Activated T-cell treated with anti-CD3 and anti-CD28 coated beads, Interleukin-2, amount 50 U/mL, for 72 hours (primary cell): Measurements from ENCODE around the gene GPR50. TPM values are rescaled to one million over a fixed set of nuclear protein-coding genes. Genes with fewer than 3 reads are reported as not detected.
A peak's percentile ranks its signal among the peaks of the same experiment; 100 is the strongest.

ENCODE experiments used
- ATAC-seq, 2 donors: fragments of 150-1000 bp; cut with Tn5 transposase; replicated peaks in 1 of 2; 2 replicates each; pipeline ENCODE4 v1.10.0; 2021; ENCODE audit warnings: moderate library complexity in 2 of 2, mild to moderate bottlenecking in 1 of 2
- DNase-seq, 2 donors: peaks; one replicate each; pipeline ENCODE4 v3.0.0; 2021 to 2022; ENCODE audit warnings: mixed read lengths in 1 of 2
- H3K27ac Mint-ChIP-seq: one replicate; pipeline ENCODE4 v1.8.0; 2022; ENCODE audit warnings: mild to moderate bottlenecking, moderate library complexity, mixed read lengths
- H3K27me3 Mint-ChIP-seq: one replicate; pipeline ENCODE4 v1.8.0; 2022; ENCODE audit warnings: low read depth, mixed read lengths
- H3K36me3 Mint-ChIP-seq, 2 donors: one replicate each; pipeline ENCODE4 v1.8.0; 2022; ENCODE audit warnings: mixed read lengths in 2 of 2, mild to moderate bottlenecking in 1 of 2; ENCODE audit not compliant: insufficient read depth in 2 of 2
- H3K4me1 Mint-ChIP-seq: one replicate; pipeline ENCODE4 v1.8.0; 2022; ENCODE audit warnings: low read depth, mixed read lengths
- H3K4me3 Mint-ChIP-seq, 2 donors: one replicate each; pipeline ENCODE4 v1.8.0; 2022; ENCODE audit warnings: mild to moderate bottlenecking in 2 of 2, mixed read lengths in 2 of 2, moderate library complexity in 2 of 2
- H3K9me3 Mint-ChIP-seq, 2 donors: one replicate each; pipeline ENCODE4 v1.8.0; 2022; ENCODE audit warnings: mixed read lengths in 2 of 2
- total RNA-seq, 2 donors: library from RNA; stranded (reverse); gene quantifications; one replicate each; pipeline ENCODE4 v1.2.3, GENCODE V29; 2022

The GPR50 gene
- total RNA-seq, result not detected

DNA sequence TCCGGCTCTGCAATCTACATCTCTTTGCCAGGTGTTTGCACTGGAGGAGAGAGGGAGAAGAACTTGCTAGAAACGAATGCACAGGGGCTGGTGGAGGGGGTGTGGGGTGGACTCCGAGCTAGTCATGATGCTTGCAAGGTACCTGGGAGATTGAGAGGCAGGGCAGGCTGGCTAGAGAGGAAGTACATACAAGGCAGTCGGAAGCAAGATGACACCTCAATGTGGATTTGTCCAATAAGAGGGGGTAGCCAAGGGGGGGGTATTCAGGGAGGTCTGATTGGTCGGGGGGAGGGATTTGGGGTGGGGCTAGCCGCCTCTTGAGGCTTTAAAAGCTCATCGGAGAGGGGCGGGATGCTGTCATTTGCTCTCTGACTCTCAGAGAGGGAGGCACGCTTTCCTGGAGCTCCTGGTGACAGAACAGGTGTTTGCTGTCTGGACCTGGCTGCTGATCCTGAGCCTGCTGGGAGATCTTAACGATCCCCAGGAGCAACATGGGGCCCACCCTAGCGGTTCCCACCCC lies at the start of gene GPR50:
TSS of gene GPR50 (plus strand) at position 354 of the 520 bp plus-strand sequence. CDS start at position 492, 138 bp downstream.
- Mint-ChIP-seq H3K4me3 (peak within 1 kb of the TSS in 1 of 2 donors; percentile 29), H3K36me3 (peaks cover 0 to 3% of the 10 kb centered on the region in 2 donors), H3K4me1 (peaks cover 9% of the 10 kb centered on the region), H3K27me3 (peaks cover 86% of the 10 kb centered on the region), H3K27ac (no peak within 1 kb of the TSS), H3K9me3 (peaks cover 0 to 2% of the 10 kb centered on the region in 2 donors)
- DNase-seq, result no peak
- ATAC-seq, result no peak

GRCh38 chrX:151132531-151132930 lies 43.9 kb upstream of the GPR50 start:
- H3K27me3 Mint-ChIP-seq, result peaks cover 19% of the 10 kb centered on the region
- no peaks in the 10 kb centered on the region for H3K36me3 Mint-ChIP-seq
- ATAC-seq (no peak), DNase-seq (no peak)
- no peak overlapping the region for H3K27ac Mint-ChIP-seq
- H3K9me3 Mint-ChIP-seq, result no peaks in the 10 kb centered on the region
- H3K4me1 Mint-ChIP-seq, result no peaks in the 10 kb centered on the region
- H3K4me3 Mint-ChIP-seq, result no peak overlapping the region

DNA sequence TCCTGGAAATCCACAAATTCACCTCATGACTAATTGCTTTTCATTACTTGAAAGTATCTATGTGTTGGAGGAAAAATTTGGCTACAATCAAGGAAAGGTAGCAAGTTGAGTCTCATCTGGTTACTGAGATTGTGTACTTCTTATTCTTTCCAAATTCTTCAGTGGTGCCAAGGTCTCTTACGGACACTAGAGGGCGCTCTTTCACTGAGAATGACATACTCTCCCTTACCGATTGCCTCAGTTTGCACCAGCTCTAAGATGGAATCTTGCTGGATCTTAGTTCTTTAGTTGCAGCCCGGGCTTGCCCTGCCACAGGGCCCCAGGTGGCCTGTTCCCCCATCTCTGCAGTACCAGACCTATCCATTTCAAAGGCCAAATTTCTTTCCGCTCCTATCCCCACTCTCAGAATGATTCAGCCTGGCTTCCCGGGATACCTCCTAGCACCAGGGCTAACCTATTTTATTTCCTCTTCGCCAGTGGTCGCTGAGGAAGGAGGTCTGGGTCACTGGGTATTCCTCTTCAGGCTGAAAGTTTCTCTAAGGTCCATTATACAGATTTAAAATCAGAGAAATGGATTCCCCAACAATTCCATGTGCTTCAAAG lies 24.6 kb upstream of the GPR50 start:
- Mint-ChIP-seq H3K9me3 (no peaks in the 10 kb centered on the region), H3K27me3 (peaks cover 77% of the 10 kb centered on the region), H3K4me3 (no peak overlapping the region), H3K27ac (no peak overlapping the region), H3K4me1 (no peaks in the 10 kb centered on the region), H3K36me3 (no peaks in the 10 kb centered on the region)
- DNase-seq (peak; percentile 25 to 31), ATAC-seq (peak; percentile 58 to 60)

DNA sequence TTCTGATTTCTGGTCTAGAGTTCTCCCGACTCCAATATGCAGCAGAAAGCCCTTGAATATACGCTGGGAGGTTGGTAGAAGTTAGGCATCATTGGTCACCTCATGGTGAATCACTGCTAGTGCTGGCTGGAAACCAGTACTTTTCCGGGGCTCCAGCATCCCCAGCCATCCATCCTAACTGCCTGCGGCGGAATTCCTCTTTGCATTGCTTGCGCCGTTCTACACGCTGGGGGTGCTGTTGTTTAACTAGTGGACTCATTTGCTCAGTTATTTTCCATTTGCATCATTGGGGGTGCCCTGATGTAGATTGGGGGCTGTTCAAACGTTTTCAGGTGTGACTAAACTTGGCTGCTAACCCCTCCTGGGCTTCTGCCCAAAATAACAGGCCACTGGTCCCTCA lies 23.3 kb upstream of the GPR50 start:
- H3K4me1 Mint-ChIP-seq, result no peaks in the 10 kb centered on the region
- no peak overlapping the region for H3K4me3 Mint-ChIP-seq
- H3K27me3 Mint-ChIP-seq, result peaks cover 67% of the 10 kb centered on the region
- DNase-seq (no peak), ATAC-seq (no peak)
- no peaks in the 10 kb centered on the region for H3K9me3 Mint-ChIP-seq
- H3K36me3 Mint-ChIP-seq, result no peaks in the 10 kb centered on the region
- H3K27ac Mint-ChIP-seq, result no peak overlapping the region

DNA sequence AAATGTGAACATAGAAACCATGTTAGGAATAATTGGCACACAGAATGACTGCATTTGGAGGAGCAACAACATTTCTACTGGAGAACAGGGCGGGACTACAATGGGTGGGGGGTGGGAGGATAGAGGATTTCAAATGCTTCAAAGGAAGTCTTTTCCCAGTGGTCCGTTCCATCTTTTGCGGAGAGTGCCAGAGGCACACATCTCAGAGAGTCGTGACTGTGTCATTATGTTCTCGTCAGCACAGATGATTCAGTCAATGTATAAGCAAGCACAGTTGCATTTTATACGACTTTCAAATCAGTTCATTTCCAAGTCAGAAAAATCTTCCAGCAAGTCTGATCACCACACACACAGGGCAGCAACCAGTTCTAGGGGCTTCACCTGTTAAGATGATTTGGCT lies 22.7 kb upstream of the GPR50 start:
- no peak overlapping the region for H3K4me3 Mint-ChIP-seq
- no peaks in the 10 kb centered on the region for H3K4me1 Mint-ChIP-seq
- ATAC-seq, result no peak

GRCh38 chrX:151155234-151155633 lies 21.1 kb upstream of the GPR50 start:
- Mint-ChIP-seq H3K9me3 (no peaks in the 10 kb centered on the region), H3K27me3 (peaks cover 54% of the 10 kb centered on the region), H3K4me1 (no peaks in the 10 kb centered on the region), H3K27ac (no peak overlapping the region), H3K36me3 (no peaks in the 10 kb centered on the region), H3K4me3 (no peak overlapping the region)
- no peak for ATAC-seq
- no peak for DNase-seq

More for the DNA sequence above, 22.7 kb upstream of the GPR50 start:
- Mint-ChIP-seq H3K9me3 (no peaks in the 10 kb centered on the region), H3K27ac (no peak overlapping the region), H3K36me3 (no peaks in the 10 kb centered on the region), H3K27me3 (peaks cover 65% of the 10 kb centered on the region)
- DNase-seq, result no peak

- no peak for DNase-seq
- Mint-ChIP-seq H3K27me3 (peaks cover 45% of the 10 kb centered on the region), H3K9me3 (no peaks in the 10 kb centered on the region), H3K4me1 (no peaks in the 10 kb centered on the region), H3K27ac (no peak overlapping the region), H3K4me3 (no peak overlapping the region), H3K36me3 (no peaks in the 10 kb centered on the region)
- no peak for ATAC-seq
Measured at GRCh38 chrX:151161690-151162089, 14.7 kb upstream of the GPR50 start.

- H3K9me3 Mint-ChIP-seq, result peaks cover 0 to 2% of the 10 kb centered on the region in 2 donors
- ATAC-seq (no peak), DNase-seq (no peak)
- H3K4me1 Mint-ChIP-seq, result no peaks in the 10 kb centered on the region
- no peak overlapping the region for H3K27ac Mint-ChIP-seq
- peaks cover 50% of the 10 kb centered on the region for H3K27me3 Mint-ChIP-seq
- no peaks in the 10 kb centered on the region for H3K36me3 Mint-ChIP-seq
- no peak overlapping the region for H3K4me3 Mint-ChIP-seq
Measured at GRCh38 chrX:151167791-151168345, 8.5 kb upstream of the GPR50 start.

- no peak for DNase-seq
- no peak for ATAC-seq
- Mint-ChIP-seq H3K36me3 (no peaks in the 10 kb centered on the region), H3K9me3 (peaks cover 0 to 2% of the 10 kb centered on the region in 2 donors), H3K27me3 (peaks cover 52% of the 10 kb centered on the region), H3K27ac (no peak overlapping the region), H3K4me1 (no peaks in the 10 kb centered on the region), H3K4me3 (no peak overlapping the region)
Measured at GRCh38 chrX:151169783-151170182, 6.6 kb upstream of the GPR50 start.

- Mint-ChIP-seq H3K9me3 (peaks cover 0 to 2% of the 10 kb centered on the region in 2 donors), H3K36me3 (peaks cover 0 to 3% of the 10 kb centered on the region in 2 donors), H3K4me1 (peaks cover 9% of the 10 kb centered on the region), H3K4me3 (no peak overlapping the region), H3K27me3 (peaks cover 80% of the 10 kb centered on the region), H3K27ac (no peak overlapping the region)
- no peak for ATAC-seq
- DNase-seq, result no peak
Measured at GRCh38 chrX:151174581-151175282, 1.7 kb upstream of the GPR50 start.

DNA sequence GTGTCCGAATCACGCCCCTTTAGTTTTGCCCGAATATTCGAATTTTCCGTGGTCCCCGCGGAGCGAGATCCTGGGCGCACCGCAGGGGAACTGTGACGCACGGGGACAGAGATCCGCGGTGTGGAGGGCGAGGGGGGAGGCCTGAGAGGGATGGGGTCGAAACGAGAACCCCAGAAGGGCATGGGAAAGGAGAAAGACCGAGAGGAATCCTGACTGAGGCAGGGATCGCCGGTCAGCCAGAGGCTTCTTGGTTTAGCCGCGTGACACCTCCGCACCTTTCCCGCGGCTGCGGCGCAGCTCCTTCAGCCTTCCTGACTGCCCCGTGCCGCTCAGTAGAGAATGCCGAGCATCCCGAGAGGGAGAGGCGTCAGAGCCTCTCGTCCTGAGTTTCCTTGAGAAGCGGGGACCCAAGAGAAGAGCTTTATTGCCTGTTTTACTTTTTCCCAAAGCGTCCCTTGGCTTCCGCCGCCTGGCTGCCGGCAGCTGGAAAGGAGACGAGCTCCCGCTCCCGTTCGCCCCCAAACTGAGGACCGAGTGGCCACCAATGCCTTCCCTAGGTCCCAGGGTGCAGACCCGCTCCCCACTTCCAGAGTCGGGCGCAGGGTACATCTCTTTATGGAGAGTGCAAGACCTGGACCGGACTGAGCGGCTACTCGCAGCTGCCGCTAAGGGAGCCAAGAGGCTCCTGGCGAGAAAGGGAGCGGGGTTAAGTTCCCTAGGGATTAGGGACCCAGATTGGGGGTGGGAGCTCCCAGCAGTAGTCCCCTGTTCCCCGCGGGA lies 911 bp upstream of the GPR50 start:
- no peak overlapping the region for H3K4me3 Mint-ChIP-seq
- no peak overlapping the region for H3K27ac Mint-ChIP-seq
- peaks cover 83% of the 10 kb centered on the region for H3K27me3 Mint-ChIP-seq
- no peak for ATAC-seq
- peaks cover 9% of the 10 kb centered on the region for H3K4me1 Mint-ChIP-seq
- peaks cover 0 to 3% of the 10 kb centered on the region in 2 donors for H3K36me3 Mint-ChIP-seq
- DNase-seq, result no peak
- H3K9me3 Mint-ChIP-seq, result peaks cover 0 to 2% of the 10 kb centered on the region in 2 donors

DNA sequence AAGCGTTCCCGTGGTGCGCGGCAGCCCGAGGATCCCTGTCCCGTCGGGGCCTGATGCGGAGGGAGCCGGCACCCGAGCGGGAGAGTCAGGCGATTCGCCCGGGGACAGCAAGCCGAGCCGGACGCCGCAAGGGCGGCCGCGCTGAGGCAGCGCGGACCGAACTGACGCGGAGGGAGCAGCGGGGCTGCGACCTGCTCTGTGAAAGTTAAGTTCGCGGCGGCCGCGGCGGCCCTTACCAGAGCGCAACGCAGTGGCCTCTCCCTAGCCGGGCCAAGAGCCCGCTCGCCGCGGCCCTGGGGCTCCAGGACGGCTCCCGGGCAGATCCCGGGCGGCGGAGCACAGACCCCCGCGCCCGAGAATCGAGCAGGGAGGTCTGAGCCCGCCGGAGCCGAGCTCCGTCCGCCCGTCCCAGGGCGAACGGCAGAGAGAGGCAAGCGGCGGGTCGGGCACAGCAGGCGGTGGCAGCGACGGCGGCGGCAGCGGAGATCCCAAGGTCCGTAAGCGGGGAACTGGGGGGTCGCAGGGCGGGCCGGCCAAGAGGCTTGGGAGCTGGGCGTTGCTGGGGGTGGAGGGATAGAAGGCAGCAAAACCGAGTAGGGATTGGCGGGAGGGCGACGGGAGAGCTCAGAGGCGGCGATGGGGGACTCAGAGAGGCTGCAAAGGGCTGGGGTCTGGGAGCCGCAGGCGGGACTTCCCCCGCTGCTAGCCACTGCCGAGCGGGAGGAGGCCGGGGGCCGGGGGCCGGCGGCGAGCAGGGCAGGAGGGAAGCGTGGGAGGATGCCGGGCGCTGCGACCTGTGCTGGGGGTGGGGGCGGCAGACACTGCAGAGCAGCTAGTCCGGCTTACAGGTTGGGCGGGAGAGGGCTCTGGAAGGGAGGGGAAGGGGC lies 1.0 kb downstream of the GPR50 start:
- peak in 1 of 2 donors; percentile 25 for ATAC-seq
- DNase-seq, result no peak
- Mint-ChIP-seq H3K36me3 (peaks cover 0 to 3% of the 10 kb centered on the region in 2 donors), H3K9me3 (peaks cover 0 to 2% of the 10 kb centered on the region in 2 donors), H3K27me3 (peaks cover 83% of the 10 kb centered on the region), H3K4me3 (peak overlapping the region; percentile 30 to 86), H3K27ac (no peak overlapping the region), H3K4me1 (peaks cover 9% of the 10 kb centered on the region)
